Measurements from ENCODE around the gene TUBGCP6.

TUBGCP6 gene

DNA sequence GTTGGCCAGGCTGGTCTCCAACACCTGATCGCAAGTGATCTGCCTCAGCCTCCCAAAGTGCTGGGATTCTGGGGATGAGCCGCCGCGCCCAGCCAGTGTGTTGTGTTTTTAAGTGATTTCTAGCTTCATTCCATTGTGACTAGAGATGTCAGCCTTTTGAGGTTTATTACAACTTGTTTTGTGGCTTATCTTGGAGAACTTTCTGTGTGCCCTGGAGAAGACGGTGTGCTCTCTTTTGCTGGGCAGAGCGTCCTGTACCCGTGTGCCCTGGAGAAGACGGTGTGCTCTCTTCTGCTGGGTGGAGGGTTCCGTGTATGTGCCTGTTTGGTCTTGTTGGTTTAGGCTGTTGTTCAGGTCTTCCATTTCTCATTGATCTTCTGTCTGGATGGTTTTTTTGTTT, 31.6 kb downstream of the TUBGCP6 start:
- TF ChIP-seq ZFX (IDR thresholded peaks at IDR 0.05; ENCODE audit: borderline replicate concordance): no peak

DNA sequence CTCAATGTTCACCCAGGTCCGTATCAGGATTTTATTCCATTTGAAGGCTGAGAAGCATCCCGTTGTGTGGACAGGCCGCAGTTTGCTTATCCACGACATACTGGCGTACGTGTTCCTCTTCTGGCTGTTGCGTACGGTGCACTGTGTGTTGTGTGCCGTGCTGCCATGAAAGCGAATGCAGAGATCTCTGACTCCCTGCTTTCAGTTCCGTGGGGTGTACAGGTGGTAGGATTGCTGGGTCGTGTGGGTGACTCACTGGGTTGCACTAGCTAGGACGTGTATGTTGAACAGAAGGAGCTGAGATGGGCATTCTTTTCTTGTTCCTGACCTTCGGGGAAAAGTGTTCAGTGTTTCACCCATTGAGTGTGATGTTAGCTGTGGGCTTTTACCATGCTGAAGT, 33.7 kb downstream of the TUBGCP6 start:
- TF ChIP-seq, protein P1, sequence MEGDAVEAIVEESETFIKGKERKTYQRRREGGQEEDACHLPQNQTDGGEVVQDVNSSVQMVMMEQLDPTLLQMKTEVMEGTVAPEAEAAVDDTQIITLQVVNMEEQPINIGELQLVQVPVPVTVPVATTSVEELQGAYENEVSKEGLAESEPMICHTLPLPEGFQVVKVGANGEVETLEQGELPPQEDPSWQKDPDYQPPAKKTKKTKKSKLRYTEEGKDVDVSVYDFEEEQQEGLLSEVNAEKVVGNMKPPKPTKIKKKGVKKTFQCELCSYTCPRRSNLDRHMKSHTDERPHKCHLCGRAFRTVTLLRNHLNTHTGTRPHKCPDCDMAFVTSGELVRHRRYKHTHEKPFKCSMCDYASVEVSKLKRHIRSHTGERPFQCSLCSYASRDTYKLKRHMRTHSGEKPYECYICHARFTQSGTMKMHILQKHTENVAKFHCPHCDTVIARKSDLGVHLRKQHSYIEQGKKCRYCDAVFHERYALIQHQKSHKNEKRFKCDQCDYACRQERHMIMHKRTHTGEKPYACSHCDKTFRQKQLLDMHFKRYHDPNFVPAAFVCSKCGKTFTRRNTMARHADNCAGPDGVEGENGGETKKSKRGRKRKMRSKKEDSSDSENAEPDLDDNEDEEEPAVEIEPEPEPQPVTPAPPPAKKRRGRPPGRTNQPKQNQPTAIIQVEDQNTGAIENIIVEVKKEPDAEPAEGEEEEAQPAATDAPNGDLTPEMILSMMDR (IDR thresholded peaks at IDR 0.05): no peak
- TF ChIP-seq ZFX (IDR thresholded peaks at IDR 0.05; ENCODE audit: borderline replicate concordance): no peak
- H3K27ac ChIP-seq: no peak overlapping the region

More for the DNA sequence above, 31.6 kb downstream of the TUBGCP6 start:
- peak overlapping the region; percentile 37; the same call in 1 of the 2 replicates for H3K27ac ChIP-seq

DNA sequence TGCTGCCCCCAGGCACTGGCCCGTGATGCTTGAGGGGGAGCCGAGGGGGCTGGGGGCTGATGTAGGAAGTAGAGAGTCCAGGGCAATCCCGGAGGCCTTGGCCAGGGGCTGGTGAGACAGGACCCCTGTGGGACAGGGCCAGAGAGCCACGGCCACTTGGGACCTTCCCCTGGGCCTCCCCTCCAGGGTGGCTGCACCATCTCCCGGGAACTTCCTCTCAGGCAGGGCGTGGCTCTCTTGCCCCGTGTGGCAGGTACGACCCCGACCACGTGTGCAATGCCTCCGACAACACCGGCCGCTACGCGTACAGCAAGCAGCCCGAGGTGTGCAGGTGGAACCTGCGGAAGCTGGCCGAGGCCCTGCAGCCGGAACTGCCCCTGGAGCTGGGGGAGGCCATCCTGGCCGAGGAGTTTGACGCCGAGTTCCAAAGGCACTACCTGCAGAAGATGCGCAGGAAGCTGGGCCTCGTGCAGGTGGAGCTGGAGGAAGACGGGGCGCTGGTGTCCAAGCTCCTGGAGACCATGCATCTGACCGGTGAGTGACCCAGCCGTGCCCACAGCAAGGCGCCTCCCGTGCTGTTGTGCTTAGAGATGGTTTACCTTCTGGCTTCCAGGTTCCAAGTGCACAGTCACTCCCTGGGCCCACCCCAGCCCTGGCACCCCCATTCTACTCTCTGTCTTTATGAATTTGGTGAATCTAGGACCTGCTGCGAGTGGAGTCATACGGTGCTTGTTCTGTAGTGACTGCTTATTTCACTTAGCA, 34.3 kb downstream of the TUBGCP6 start:
- peak overlapping the region; percentile 17; the same call in 1 of the 2 replicates for H3K27ac ChIP-seq
- TF ChIP-seq, protein P1 (IDR thresholded peaks at IDR 0.05): no peak
- TF ChIP-seq ZFX (IDR thresholded peaks at IDR 0.05; ENCODE audit: borderline replicate concordance): no peak

DNA sequence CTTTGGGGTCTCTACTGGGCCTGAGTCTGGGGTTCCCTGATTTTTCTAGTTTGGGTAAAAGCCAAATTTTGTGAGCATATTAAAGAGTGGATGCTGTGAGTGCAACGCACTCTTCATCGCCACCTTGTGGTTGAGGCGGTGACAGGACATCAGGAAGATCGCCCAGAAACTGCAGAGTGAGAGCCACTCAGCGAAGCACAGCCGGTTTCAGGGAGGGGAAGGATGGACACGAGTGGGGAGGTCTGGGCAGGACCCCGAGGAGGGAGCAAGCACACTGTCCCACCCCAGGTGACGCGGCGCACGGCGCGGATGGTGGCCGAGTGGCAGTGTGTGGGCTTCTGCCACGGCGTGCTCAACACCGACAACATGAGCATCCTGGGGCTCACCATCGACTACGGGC, 34.9 kb downstream of the TUBGCP6 start:
- H3K27ac ChIP-seq: peak overlapping the region; percentile 17; the same call in 1 of the 2 replicates
- no peak for TF ChIP-seq ZFX (IDR thresholded peaks at IDR 0.05; ENCODE audit: borderline replicate concordance)
- TF ChIP-seq, protein P1 (IDR thresholded peaks at IDR 0.05): peak; percentile 93

DNA sequence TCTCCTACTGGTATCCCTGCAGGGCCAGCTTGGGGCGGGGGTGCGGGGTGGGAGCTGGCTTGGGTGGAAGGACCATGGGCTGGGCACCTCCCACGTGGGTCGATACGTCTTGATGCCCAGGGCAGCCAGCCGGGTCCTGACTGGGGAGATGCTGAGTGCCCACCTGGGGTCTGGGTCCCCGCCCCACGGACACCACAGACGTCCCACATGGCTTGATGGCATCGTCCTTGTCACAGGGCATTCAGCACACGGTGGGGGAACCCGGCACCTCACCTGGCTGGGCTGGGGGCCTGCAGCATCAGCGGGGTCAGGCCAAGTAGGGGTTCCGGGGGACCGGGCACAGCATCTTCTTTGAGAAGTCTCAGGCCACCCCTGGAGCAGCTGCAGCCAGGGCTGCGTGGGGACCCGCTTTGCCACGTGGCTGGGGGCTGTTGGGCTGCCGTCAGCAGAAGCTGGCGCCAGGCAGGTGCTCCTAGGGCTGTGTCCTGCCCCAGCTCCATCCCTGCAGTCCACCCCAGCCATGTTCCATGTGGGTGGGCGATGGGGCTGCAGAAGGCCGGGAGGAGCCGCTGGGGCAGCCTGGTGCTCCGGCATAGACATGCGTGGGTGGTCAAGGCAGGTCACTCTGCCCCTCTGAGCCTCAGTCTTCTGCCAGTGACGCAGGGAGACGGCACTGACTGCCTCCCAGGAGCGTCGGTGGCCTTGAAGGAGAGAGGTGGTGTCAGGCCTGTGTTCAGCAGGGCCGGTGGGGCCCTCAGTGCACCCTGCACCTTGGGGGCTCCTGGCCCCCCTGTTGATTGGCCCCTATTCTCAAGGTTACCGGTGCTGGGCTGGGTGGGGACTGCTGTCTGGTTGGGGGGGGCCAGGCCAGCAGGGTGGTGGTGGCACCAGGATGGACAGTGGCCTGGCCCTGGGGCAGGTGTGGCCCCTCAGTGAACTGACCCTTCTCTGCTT, 35.6 kb downstream of the TUBGCP6 start:
- no peak overlapping the region for H3K27ac ChIP-seq
- no peak for TF ChIP-seq ZFX (IDR thresholded peaks at IDR 0.05; ENCODE audit: borderline replicate concordance)
- TF ChIP-seq, protein P1 (IDR thresholded peaks at IDR 0.05): no peak

DNA sequence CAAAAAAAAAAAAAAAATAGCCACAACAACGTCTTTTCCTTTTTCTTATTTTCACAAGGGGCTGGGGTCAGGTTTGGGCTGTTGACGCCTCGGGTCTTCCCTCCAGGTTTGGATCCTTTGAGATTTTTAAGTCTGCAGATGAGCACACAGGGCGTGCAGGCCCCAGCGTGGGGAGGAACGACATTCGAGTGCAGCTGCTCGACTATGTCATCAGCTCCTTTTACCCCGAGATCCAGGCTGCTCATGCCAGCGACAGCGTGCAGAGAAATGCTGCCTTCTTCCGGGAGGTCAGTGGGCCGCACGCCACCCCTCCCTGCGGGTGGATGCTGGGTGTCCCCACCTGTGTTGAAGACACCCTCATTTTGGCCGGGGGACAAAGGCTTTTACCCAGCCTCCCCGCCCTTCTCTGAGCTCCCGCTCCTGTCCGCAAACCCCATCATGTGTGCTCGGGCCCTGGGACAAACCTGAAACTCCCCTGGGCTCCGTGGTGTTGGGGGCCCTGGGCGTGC, 36.3 kb downstream of the TUBGCP6 start:
- peak overlapping the region; percentile 13; the same call in 1 of the 2 replicates for H3K27ac ChIP-seq
- TF ChIP-seq ZFX (IDR thresholded peaks at IDR 0.05; ENCODE audit: borderline replicate concordance): no peak
- TF ChIP-seq, protein P1 (IDR thresholded peaks at IDR 0.05): no peak

GRCh38 chr22:50207383-50208140, 37.3 kb downstream of the TUBGCP6 start:
- H3K27ac ChIP-seq: peak overlapping the region; percentile 13; the same call in 1 of the 2 replicates
- no peak for TF ChIP-seq ZFX (IDR thresholded peaks at IDR 0.05; ENCODE audit: borderline replicate concordance)
- TF ChIP-seq, protein P1 (IDR thresholded peaks at IDR 0.05): no peak
